HEK293T (cell line): ENCODE measurements around the gene C1RL.

Source experiments
- BHLHE40 ChIP-seq: fragments of 450-650 bp; IDR thresholded peaks from 2 replicates; pipeline ENCODE4 v1.6.1; 2016; ENCODE audit warnings: mild to moderate bottlenecking, moderate library complexity, borderline replicate concordance
- ELF4 ChIP-seq: fragments of 450-650 bp; IDR thresholded peaks from 2 replicates; pipeline ENCODE4 v1.6.1; 2017; ENCODE audit warnings: antibody characterized with exemption
- FOXA1 ChIP-seq: fragments of 450-650 bp; IDR thresholded peaks from 2 replicates; pipeline ENCODE4 v1.6.1; 2016; ENCODE audit warnings: mild to moderate bottlenecking
- FOXM1 ChIP-seq: fragments of 450-650 bp; IDR thresholded peaks from 2 replicates; pipeline ENCODE4 v1.6.1; 2017; ENCODE audit warnings: mild to moderate bottlenecking, borderline replicate concordance
- L3MBTL2 ChIP-seq: fragments of 450-650 bp; conservative IDR thresholded peaks from 2 replicates; pipeline ENCODE4 v1.6.1; 2016; ENCODE audit warnings: mild to moderate bottlenecking
- LEF1 ChIP-seq: fragments of 450-650 bp; IDR thresholded peaks from 2 replicates; pipeline ENCODE4 v1.6.1; 2017; ENCODE audit warnings: mild to moderate bottlenecking, borderline replicate concordance
- NFRKB ChIP-seq: fragments of 450-650 bp; IDR thresholded peaks from 2 replicates; pipeline ENCODE4 v1.6.1; 2016; ENCODE audit warnings: mild to moderate bottlenecking, moderate library complexity
- PKNOX1 ChIP-seq: fragments of 450-650 bp; IDR thresholded peaks from 2 replicates; pipeline ENCODE4 v1.6.1; 2016
- SP1 ChIP-seq: fragments of 450-650 bp; IDR thresholded peaks from 2 replicates; pipeline ENCODE4 v1.6.1; 2017
- SUZ12 ChIP-seq: fragments of 450-650 bp; IDR thresholded peaks from 2 replicates; pipeline ENCODE4 v1.6.1; 2016; ENCODE audit warnings: mild to moderate bottlenecking
- TARDBP ChIP-seq: fragments of 450-650 bp; IDR thresholded peaks from 2 replicates; pipeline ENCODE4 v1.6.1; 2016

DNA sequence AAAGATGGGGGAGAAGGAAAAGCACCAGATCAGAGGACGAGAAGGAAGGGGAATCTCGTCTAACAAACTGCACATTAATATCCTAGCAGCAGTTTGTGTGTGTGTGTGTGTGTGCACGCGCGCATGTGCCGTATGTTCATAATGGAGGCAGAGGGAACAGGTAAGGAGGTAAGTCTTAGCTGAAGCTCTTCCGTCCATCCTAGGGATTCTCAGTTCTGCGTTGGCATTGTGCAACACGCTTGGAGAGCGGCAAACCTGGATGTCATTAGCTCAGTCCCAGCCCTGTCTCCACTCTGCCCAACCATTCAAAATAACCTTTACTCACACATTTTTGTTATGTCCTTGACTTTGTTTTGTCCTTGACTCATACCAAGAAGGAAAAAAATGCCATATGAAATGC lies 15.1 kb downstream of the C1RL start:
- TF ChIP-seq SUZ12 = no peak
- no peak for TF ChIP-seq FOXM1
- TF ChIP-seq ELF4 = no peak
- no peak for TF ChIP-seq PKNOX1
- no peak for TF ChIP-seq NFRKB
- no peak for TF ChIP-seq FOXA1
- TF ChIP-seq LEF1 = no peak
- TF ChIP-seq L3MBTL2 = no peak
- TF ChIP-seq SP1 = no peak
- TF ChIP-seq BHLHE40 = no peak
- no peak for TF ChIP-seq TARDBP
